Activated T-helper 1 cell treated with anti-CD3 and anti-CD28 coated beads, Interleukin-2, amount 50 U/mL, for 16 hours (primary cell): ENCODE measurements around the gene HEPACAM.

ENCODE experiments used
- DNase-seq, 2 donors: peaks; one replicate each; pipeline ENCODE4 v3.0.0-alpha.2; 2020; ENCODE audit warnings: low read depth in 1 of 2, low spot score in 1 of 2

The HEPACAM gene

GRCh38 chr11:124870430-124870829 lies 65.4 kb downstream of the HEPACAM start:
- DNase-seq: no peak

GRCh38 chr11:124869856-124870387 lies 65.9 kb downstream of the HEPACAM start:
- no peak for DNase-seq

- DNase-seq: no peak
Observed at GRCh38 chr11:124869331-124869730, 66.5 kb downstream of the HEPACAM start.
